HL-60 (cell line): ENCODE results near the gene EGFL7.
A peak's percentile ranks its signal among the peaks of the same experiment; 100 is the strongest.

Experiments used
- DNase-seq, 2 experiments: peaks; one replicate each; pipeline ENCODE4 v3.0.0-alpha.2; 2010 to 2020; ENCODE audit warnings: low read depth in 1 of 2, low spot score in 1 of 2
- H3K27ac ChIP-seq: fragments of 250-450 bp; sonication (Bioruptor Pico); replicated peaks from 2 replicates; pipeline ENCODE4 v1.5.1; 2020; ENCODE audit warnings: mild to moderate bottlenecking, moderate library complexity
- H3K27me3 ChIP-seq: fragments of 250-450 bp; sonication (Bioruptor Pico); 2 replicates; pipeline ENCODE4 v1.5.1; 2021; ENCODE audit warnings: mild to moderate bottlenecking, moderate library complexity; ENCODE audit not compliant: insufficient read depth, poor library complexity, severe bottlenecking
- H3K4me3 ChIP-seq: replicated peaks from 2 replicates; pipeline ENCODE4 v1.5.1; 2011; ENCODE audit warnings: mild to moderate bottlenecking, control low read depth, low read length; ENCODE audit not compliant: insufficient read depth
- GABPA ChIP-seq: IDR thresholded peaks from 2 replicates; pipeline ENCODE4 v1.6.1; 2012; ENCODE audit warnings: low read depth
- POLR2AphosphoS5 ChIP-seq: IDR thresholded peaks from 2 replicates; pipeline ENCODE4 v1.6.1; 2012; ENCODE audit warnings: low read depth
- SPI1 ChIP-seq: IDR thresholded peaks from 2 replicates; pipeline ENCODE4 v1.6.1; 2012; ENCODE audit warnings: low read depth, mild to moderate bottlenecking, borderline replicate concordance
- TF ChIP-seq, protein P1 (sequence below): IDR thresholded peaks from one replicate; pipeline ENCODE4 v1.5.1; 2011; ENCODE audit warnings: low read length, control low read depth, inconsistent platforms; ENCODE audit not compliant: insufficient read depth
- TF ChIP-seq, protein P2 (sequence below): IDR thresholded peaks from 2 replicates; pipeline ENCODE4 v1.6.1; 2012; ENCODE audit warnings: low read depth; ENCODE audit not compliant: insufficient replicate concordance

EGFL7 gene

DNA sequence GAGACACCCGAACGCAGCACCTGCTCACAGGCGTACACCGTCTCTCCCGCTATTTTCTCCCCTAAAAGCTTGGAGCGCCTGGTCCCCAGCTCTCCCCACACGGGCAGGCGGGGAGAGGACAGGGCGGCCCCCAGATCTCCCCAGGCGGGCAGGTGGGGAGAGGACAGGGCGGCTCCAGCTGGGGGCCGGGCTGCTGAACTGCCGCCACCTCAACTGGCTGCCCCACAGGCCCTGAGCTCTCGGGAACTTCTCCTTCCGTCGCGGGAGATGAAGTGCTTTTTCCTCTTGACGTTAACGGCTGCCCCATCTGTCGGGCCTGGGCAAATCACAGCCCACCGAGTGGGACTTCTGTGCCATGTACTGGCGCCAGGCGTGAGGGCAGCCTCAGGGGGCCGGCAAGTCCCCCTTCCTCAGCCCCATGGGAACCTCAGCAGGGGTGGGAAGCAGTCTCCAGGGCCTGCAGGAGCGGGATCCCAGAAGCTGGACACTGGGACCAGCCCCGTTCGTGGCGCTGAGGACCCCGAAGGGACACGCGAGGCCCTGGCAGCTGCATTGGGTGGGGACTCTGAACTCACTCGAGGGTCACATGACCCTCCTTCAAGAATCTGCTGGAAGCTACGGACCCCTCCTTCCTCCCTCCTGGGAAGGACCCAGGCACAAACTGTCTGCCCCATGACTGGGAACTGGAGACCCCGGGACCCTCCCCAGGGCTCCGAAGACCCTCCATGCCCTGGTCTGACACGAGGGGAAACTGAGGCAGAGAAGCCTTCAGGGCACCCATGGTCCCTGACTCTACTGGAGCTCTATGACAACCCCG is 5.7 kb upstream of the EGFL7 start:
- H3K27me3 ChIP-seq: peaks cover 27% of the 10 kb centered on the region
- TF ChIP-seq POLR2AphosphoS5 (no peak), GABPA (no peak)
- TF ChIP-seq, protein P1, sequence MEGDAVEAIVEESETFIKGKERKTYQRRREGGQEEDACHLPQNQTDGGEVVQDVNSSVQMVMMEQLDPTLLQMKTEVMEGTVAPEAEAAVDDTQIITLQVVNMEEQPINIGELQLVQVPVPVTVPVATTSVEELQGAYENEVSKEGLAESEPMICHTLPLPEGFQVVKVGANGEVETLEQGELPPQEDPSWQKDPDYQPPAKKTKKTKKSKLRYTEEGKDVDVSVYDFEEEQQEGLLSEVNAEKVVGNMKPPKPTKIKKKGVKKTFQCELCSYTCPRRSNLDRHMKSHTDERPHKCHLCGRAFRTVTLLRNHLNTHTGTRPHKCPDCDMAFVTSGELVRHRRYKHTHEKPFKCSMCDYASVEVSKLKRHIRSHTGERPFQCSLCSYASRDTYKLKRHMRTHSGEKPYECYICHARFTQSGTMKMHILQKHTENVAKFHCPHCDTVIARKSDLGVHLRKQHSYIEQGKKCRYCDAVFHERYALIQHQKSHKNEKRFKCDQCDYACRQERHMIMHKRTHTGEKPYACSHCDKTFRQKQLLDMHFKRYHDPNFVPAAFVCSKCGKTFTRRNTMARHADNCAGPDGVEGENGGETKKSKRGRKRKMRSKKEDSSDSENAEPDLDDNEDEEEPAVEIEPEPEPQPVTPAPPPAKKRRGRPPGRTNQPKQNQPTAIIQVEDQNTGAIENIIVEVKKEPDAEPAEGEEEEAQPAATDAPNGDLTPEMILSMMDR: no peak

DNA sequence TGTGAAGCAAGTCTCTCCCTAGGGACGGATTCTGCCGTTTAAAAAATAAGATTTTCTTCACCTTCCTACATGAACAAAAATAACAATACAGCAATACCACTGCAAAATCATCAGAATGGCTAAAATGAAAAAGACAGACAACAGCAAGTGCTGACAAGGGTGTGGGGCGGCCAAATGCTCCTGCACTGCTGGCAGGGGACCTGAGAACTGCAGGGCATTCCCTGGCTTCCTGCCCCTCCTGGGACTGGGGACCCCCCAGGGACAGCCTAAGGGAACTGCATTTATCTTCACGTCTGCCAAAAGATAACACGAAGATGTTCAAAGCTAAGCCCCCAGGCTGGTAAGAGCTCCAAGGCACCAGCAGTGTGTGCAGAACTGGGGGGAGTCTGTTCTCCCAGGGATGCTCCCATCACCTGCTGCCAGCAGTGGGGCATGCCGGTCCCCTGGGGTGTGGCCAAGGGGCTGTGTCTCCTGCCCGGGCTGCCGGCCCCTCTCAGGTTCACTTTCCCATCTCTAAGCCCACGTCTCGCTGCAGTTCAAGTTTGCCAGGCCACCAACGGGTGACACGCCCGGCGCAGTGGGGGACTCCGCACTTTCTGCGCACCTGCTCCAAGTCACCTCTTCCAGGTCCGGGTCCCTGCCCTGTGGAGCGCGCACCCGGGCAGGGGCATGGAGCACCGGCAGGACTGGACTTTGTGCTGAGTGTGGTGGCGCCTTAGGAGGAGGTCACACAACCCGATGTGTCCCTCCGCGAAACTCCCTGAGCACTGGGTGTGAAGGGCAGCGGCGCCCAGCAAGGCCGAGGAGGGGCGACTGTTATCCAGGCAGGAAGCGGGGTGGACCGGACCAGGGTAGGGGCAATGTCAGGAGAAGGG is 4.5 kb upstream of the EGFL7 start:
- TF ChIP-seq, protein P1: no peak
- TF ChIP-seq GABPA (no peak), SPI1 (no peak), POLR2AphosphoS5 (no peak)
- TF ChIP-seq, protein P2, sequence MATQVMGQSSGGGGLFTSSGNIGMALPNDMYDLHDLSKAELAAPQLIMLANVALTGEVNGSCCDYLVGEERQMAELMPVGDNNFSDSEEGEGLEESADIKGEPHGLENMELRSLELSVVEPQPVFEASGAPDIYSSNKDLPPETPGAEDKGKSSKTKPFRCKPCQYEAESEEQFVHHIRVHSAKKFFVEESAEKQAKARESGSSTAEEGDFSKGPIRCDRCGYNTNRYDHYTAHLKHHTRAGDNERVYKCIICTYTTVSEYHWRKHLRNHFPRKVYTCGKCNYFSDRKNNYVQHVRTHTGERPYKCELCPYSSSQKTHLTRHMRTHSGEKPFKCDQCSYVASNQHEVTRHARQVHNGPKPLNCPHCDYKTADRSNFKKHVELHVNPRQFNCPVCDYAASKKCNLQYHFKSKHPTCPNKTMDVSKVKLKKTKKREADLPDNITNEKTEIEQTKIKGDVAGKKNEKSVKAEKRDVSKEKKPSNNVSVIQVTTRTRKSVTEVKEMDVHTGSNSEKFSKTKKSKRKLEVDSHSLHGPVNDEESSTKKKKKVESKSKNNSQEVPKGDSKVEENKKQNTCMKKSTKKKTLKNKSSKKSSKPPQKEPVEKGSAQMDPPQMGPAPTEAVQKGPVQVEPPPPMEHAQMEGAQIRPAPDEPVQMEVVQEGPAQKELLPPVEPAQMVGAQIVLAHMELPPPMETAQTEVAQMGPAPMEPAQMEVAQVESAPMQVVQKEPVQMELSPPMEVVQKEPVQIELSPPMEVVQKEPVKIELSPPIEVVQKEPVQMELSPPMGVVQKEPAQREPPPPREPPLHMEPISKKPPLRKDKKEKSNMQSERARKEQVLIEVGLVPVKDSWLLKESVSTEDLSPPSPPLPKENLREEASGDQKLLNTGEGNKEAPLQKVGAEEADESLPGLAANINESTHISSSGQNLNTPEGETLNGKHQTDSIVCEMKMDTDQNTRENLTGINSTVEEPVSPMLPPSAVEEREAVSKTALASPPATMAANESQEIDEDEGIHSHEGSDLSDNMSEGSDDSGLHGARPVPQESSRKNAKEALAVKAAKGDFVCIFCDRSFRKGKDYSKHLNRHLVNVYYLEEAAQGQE: no peak
- no peak for DNase-seq
- H3K27me3 ChIP-seq: peaks cover 27% of the 10 kb centered on the region
- no peak overlapping the region for H3K27ac ChIP-seq
- no peak overlapping the region for H3K4me3 ChIP-seq

More for the DNA sequence above, 5.7 kb upstream of the EGFL7 start:
- peak in 1 of 2 experiments; percentile 31 for DNase-seq
- H3K27ac ChIP-seq: no peak overlapping the region
- no peak overlapping the region for H3K4me3 ChIP-seq

DNA sequence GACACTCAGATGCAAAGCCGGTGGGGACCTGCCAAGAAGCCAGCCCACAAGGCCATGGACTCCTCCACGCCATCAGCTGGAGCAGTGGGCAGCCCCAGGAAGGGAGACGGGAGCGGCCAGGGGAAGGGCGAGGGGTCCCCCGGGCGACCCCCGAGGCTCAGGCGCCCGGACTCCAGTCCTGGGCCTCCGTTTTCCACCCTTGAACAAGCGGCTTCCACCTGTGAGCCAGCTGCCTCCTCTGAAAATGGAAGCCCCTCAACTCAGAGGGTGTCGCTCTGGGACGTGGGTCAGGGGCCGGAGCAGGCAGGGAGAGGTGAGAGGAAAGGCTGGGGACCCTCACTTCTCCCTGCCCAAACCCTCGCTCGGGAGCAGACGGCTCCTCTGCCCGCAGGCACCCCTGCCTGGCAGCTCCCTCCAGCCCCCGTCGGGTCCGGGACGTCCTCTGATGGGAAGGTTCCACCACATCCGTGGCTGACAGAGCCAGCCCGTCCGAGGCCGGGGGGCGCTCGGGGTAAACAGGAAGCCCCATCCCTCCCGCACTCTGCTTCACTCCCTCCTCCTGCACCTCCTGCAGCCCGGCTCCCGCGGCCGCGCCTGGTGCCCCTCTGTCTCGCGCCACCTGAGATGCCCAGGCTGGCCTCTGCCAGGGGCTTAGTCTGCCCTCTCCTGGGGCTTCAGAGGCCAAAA is 3.7 kb upstream of the EGFL7 start:
- Histone ChIP-seq H3K27ac (no peak overlapping the region), H3K27me3 (peaks cover 27% of the 10 kb centered on the region), H3K4me3 (no peak overlapping the region)
- TF ChIP-seq, protein P2: no peak
- no peak for TF ChIP-seq SPI1
- TF ChIP-seq, protein P1: no peak
- no peak for TF ChIP-seq POLR2AphosphoS5
- no peak for TF ChIP-seq GABPA
- no peak for DNase-seq
